GM12891 (cell line): ENCODE data around the gene IRGC.

ENCODE experiments used
- DNase-seq: peaks from one replicate; pipeline ENCODE4 v3.0.0; 2011; ENCODE audit warnings: low spot score; ENCODE audit not compliant: insufficient read length
- FAIRE-seq: peaks from 2 replicates; lab custom pipeline; 2011; peaks lifted over from hg19 to GRCh38; lab: Jason Lieb, UNC
- PAX5 ChIP-seq: IDR thresholded peaks from 2 replicates; pipeline ENCODE4 v1.6.1; 2011; ENCODE audit warnings: low read length, moderate library complexity, mild to moderate bottlenecking; ENCODE audit not compliant: insufficient read depth, severe bottlenecking
- POLR2A ChIP-seq: IDR thresholded peaks from 2 replicates; pipeline ENCODE4 v1.6.1; 2011; ENCODE audit warnings: low read depth, low read length, control low read depth
- POLR2AphosphoS5 ChIP-seq: IDR thresholded peaks from 2 replicates; pipeline ENCODE4 v1.6.1; 2011; ENCODE audit warnings: low read depth, low read length, control low read depth
- POU2F2 ChIP-seq: IDR thresholded peaks from 2 replicates; pipeline ENCODE4 v1.6.1; 2011; ENCODE audit warnings: low read depth, mild to moderate bottlenecking, control low read depth, low read length, moderate library complexity
- SPI1 ChIP-seq: IDR thresholded peaks from 2 replicates; pipeline ENCODE4 v1.6.1; 2011; ENCODE audit warnings: low read depth, low read length, control low read depth
- TAF1 ChIP-seq: IDR thresholded peaks from 2 replicates; pipeline ENCODE4 v1.6.1; 2011; ENCODE audit warnings: low read depth, low read length, control low read depth

IRGC gene

GRCh38 chr19:43735013-43735412, 19.1 kb downstream of the IRGC start:
- TF ChIP-seq POLR2A (no peak), POU2F2 (no peak), POLR2AphosphoS5 (no peak), TAF1 (no peak), SPI1 (no peak), PAX5 (no peak)
- FAIRE-seq (no peak), DNase-seq (no peak)

- TF ChIP-seq POLR2AphosphoS5 (no peak), TAF1 (no peak), PAX5 (no peak), POLR2A (no peak), POU2F2 (no peak), SPI1 (no peak)
- no peak for FAIRE-seq
- no peak for DNase-seq
Observed at GRCh38 chr19:43735957-43736356, 20.1 kb downstream of the IRGC start.

- FAIRE-seq: no peak
- DNase-seq: no peak
- no peak for TF ChIP-seq POLR2A
- TF ChIP-seq SPI1: no peak
Observed at GRCh38 chr19:43738780-43739211, 22.9 kb downstream of the IRGC start.

- DNase-seq: no peak
- FAIRE-seq: no peak
- TF ChIP-seq POLR2AphosphoS5: no peak
- TF ChIP-seq POLR2A: no peak
- no peak for TF ChIP-seq PAX5
- TF ChIP-seq TAF1: no peak
- no peak for TF ChIP-seq POU2F2
- TF ChIP-seq SPI1: no peak
Observed at GRCh38 chr19:43739439-43740235, 23.8 kb downstream of the IRGC start.

GRCh38 chr19:43741075-43741825, 25.4 kb downstream of the IRGC start:
- no peak for TF ChIP-seq POU2F2
- TF ChIP-seq SPI1: no peak
- TF ChIP-seq PAX5: no peak
- no peak for TF ChIP-seq TAF1
- TF ChIP-seq POLR2AphosphoS5: no peak
- TF ChIP-seq POLR2A: no peak
- DNase-seq: no peak
- FAIRE-seq: no peak

- TF ChIP-seq POU2F2 (no peak), POLR2AphosphoS5 (no peak), SPI1 (no peak), TAF1 (no peak), POLR2A (no peak), PAX5 (no peak)
- FAIRE-seq (no peak), DNase-seq (no peak)
Observed at GRCh38 chr19:43743059-43743458, 27.2 kb downstream of the IRGC start.

GRCh38 chr19:43747557-43748204, 31.8 kb downstream of the IRGC start:
- TF ChIP-seq POLR2AphosphoS5 (no peak), TAF1 (no peak), POLR2A (no peak), PAX5 (no peak), POU2F2 (no peak), SPI1 (no peak)
- DNase-seq (no peak), FAIRE-seq (peak; percentile 20)

- DNase-seq: no peak
- no peak for TF ChIP-seq PAX5
- TF ChIP-seq POLR2A: no peak
- TF ChIP-seq TAF1: no peak
- no peak for TF ChIP-seq POU2F2
- TF ChIP-seq POLR2AphosphoS5: no peak
- no peak for TF ChIP-seq SPI1
- FAIRE-seq: peak; percentile 35
Observed at GRCh38 chr19:43748205-43748594, 32.3 kb downstream of the IRGC start.

- no peak for DNase-seq
- no peak for FAIRE-seq
- TF ChIP-seq SPI1 (peak; percentile 44; the same call in 1 of the 2 replicates), POU2F2 (no peak)
Observed at GRCh38 chr19:43748685-43749084, 32.8 kb downstream of the IRGC start.
